ENCODE data around the gene TNFRSF18.
"Not testable (repeated sequence)": the region's sequence is repeated elsewhere in the genome, so short reads cannot be mapped to it uniquely, and the experiment has no call there.

The TNFRSF18 gene

GRCh38 chr1:1199141-1199960 is 7.0 kb downstream of the TNFRSF18 start:
- in situ Hi-C loops (cut with MboI; ENCODE audit: low sequenced_read_pairs): no loop called here

DNA sequence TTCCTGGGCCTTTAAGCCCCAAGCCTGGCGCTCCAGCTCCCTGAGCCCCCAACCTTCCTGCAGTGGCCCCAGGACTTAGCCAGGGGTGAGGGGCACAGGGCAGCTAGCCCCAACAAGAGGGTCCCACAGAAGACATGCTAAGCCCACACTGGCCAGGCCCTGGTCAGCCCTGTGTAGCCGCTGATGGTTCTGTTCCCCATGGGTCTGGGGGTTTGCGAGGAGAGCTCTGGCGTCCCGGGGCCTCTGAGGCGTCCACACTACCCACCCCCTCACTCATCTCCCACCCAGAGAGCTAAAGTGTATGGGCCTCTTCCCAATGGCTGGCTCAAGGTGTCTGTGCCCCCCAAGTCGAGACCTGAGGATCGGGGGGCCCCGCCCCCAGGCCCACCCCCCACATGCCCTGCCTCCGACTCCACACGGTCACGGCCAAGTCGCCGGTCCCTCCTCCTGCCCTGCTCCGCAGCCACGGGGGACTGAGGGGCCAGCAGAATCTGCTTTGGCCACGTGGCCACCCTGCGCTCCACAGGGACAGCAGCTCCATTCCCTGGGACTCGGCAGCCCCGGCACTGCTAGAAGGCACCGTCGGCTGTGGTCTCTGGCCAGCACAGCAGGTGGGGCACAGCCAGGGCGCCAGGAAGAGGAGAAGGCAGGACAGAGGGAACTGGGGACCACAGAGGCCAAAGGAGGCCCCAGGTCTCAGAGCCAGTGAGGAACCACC is 7.8 kb downstream of the TNFRSF18 start:
- in situ Hi-C loops (cut with MboI; ENCODE audit: low sequenced_read_pairs): no loop called here

- in situ Hi-C loops (cut with MboI; ENCODE audit: low sequenced_read_pairs): no loop called here
Measured at GRCh38 chr1:1197551-1198422, 8.6 kb downstream of the TNFRSF18 start.

DNA sequence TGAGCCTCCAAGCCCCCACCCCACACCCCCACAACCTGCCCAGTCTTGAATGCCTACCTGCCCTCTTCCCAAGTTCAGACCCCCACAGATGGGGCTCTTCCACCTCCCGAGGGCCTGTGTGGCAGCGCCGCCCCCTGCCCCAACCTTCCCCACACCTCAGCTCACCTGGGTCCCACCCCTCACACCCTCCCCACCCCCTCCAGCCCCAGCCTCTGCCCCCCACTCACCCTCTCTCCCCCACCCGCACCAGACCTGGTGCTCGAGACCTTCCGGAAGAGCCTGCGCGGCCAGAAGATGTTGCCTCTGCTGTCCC is 9.2 kb downstream of the TNFRSF18 start:
- in situ Hi-C loops (cut with MboI; ENCODE audit: low sequenced_read_pairs): no loop called here

- in situ Hi-C loops (cut with MboI; ENCODE audit: low sequenced_read_pairs): no loop called here
Measured at GRCh38 chr1:1196431-1197187, 9.8 kb downstream of the TNFRSF18 start.

- in situ Hi-C loops (cut with MboI; ENCODE audit: low sequenced_read_pairs): not testable (repeated sequence)
Measured at GRCh38 chr1:1195726-1196125, 10.7 kb downstream of the TNFRSF18 start.

- in situ Hi-C loops (cut with MboI; ENCODE audit: low sequenced_read_pairs): no loop called here
Measured at GRCh38 chr1:1194723-1195122, 11.7 kb downstream of the TNFRSF18 start.

GRCh38 chr1:1191734-1192133 is 14.7 kb downstream of the TNFRSF18 start:
- in situ Hi-C loops (cut with MboI; ENCODE audit: low sequenced_read_pairs): no loop called here

- in situ Hi-C loops (cut with MboI; ENCODE audit: low sequenced_read_pairs): no loop called here
Measured at GRCh38 chr1:1189111-1189510, 17.3 kb downstream of the TNFRSF18 start.

DNA sequence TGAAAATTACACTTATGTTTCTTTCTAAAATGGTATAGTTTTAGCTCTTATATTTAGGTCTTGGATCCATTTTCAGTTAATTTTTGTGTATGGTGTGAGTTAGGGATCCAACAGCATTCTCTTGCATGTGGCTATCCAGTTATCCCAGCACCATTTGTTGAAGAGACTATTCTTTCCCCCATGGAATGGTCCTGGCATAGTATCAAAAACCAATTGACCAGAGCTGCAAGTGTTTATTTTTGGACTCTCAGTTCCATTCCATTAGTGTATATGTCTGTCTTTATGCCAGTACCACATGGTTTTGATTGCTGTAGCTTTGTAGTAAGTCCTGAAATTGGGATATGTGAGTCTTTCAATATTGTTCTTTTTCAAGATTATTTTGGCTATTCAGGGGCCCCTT is 18.5 kb downstream of the TNFRSF18 start:
- in situ Hi-C loops (cut with MboI; ENCODE audit: low sequenced_read_pairs): no loop called here

DNA sequence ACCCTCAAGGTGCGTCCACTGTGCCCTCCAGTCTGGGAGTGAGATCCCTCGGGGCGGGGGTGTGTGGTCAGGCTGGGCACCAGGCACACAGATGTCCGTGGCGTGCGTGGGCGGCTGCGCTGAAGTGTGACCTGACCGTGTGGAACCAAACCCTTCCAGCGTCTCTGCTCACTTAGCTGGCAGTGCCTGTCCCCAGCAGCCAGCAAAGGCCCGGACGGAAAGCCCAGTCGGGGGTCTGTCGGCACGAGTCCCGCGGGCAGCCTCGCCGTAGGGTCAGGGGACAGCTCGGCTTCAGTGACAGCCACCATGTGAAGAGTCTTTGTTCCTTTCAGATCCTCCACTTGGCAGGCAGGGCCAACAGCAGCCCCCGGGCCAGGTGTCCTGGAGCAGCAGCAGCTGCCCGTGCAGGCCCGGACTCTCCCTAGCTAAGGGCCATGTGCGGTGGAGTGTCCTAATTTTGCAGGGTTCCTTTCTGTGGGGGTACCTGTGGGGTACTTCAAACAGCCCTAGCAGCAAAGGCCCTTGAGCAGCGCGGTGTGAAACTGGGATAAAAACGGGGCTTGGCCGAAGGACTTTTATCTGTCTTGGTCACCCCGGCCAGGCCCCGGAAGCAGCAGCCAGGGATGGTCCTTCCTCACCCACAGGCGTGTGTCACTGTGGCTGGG is 21.2 kb downstream of the TNFRSF18 start:
- in situ Hi-C loops (cut with MboI; ENCODE audit: low sequenced_read_pairs): no loop called here

DNA sequence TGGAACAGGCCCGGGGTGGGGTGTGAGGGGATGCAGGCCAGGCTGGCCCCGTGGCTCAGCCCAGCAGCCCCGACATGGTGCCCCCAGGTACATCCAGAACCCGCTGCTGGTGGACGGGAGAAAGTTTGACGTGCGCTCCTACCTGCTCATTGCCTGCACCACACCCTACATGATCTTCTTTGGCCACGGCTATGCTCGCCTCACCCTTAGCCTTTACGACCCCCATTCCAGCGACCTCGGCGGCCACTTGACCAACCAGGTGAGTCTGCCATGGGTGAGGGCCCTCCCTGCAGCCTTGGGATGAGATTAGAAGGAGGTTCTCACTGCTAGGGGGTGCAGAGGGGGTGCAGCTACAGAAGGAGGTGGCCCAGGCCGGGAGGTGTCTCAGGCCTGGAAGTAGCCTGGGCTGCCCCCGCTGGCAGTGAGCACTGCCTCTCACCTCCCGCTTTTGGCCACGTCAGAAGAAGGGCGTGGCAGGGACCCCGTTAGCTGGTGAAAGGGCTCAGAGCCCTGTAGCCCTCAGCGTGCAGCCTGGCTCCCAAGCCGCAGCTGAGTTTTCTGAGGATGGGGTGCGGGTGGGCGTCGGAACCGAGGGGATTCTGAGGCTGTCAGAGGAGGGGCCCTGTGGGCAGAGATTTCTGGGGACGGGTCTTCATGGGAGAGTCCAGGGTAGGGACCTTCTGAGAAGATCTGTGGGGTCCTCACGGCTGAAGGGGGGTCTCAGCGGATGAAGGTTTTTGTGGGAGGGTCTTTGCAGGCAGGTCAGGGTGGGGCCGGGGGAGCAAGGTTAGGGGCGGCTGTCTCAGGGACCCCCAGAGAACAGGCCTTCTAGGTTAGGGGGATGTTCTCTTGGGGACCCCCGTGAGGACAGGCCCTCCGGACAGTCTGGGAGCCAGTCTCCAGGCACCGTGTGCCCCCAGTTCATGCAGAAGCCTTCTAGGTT is 22.3 kb downstream of the TNFRSF18 start:
- in situ Hi-C loops (cut with MboI; ENCODE audit: low sequenced_read_pairs): no loop called here

DNA sequence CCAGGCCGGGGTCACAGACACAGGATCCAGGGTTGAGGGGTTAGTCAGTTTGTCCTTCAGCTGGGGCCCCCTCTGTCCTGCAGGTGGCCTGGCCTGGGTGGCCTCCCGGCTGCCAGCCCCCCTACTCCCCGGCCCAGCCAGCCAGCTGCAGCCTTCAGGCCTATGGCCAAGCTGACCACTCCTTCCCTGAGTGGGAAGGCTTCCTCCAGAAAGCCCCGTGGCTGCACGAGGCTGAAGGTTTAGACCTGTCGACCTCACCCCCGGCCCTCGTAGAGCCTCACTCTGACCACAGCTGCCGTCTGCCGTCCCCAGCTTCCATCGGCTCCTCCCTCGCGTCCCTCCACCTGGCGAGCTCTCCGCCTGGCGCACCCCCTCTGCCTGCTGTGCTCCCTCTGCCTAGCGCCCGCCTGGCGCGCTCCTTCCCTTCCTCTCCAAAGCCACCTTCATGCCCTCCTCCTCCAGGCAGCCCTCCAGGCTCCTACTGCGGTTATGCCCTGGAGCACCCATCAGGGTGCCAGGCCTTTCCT is 23.1 kb downstream of the TNFRSF18 start:
- in situ Hi-C loops (cut with MboI; ENCODE audit: low sequenced_read_pairs): no loop called here

- in situ Hi-C loops (cut with MboI; ENCODE audit: low sequenced_read_pairs): no loop called here
Measured at GRCh38 chr1:1182491-1183220, 23.7 kb downstream of the TNFRSF18 start.

DNA sequence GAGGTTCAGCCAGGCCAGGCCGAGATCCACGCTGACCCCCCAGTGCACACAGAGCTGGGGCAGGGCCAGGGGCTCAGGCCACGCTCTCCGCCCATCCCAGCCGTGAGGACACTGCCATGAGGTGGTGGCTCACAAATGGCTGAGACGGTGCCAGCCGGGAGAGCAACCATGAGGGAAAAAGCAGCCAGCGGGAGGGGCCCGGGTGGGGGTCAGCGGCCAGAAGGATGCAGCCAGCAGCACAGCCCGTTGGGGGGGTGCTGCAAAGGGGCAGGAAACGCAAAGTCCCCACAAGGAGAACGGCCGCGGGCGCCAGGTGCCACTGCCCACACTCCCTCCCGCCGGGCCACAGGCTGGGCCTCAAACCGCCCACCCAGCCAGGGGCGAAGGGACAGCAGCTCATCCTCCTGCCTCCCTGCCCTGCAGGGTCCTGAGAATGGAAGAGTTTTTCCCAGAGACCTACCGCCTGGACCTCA is 24.4 kb downstream of the TNFRSF18 start:
- in situ Hi-C loops (cut with MboI; ENCODE audit: low sequenced_read_pairs): no loop called here

GRCh38 chr1:1181129-1181937 is 25.1 kb downstream of the TNFRSF18 start:
- in situ Hi-C loops (cut with MboI; ENCODE audit: low sequenced_read_pairs): no loop called here

All from HL-60/S4 treated with phorbol 12-myristate 13-acetate at 8.2 ng/mL for 4 days and 3 days (cell line).